OCI-LY3 (cell line): ENCODE measurements around the gene PML.

Source experiments
- CTCF ChIP-seq: fragments of 200-600, 300-600 bp; sonication (generic); IDR thresholded peaks from 2 replicates; pipeline ENCODE4 v1.5.1; 2014; ENCODE audit warnings: antibody characterized with exemption, low read length, low read depth
- EZH2phosphoT487 ChIP-seq: fragments of 200-600 bp; shearing (Covaris generic); IDR thresholded peaks from 2 replicates; pipeline ENCODE4 v1.6.1; 2018; ENCODE audit warnings: antibody characterized with exemption, mixed run types, low read depth

DNA sequence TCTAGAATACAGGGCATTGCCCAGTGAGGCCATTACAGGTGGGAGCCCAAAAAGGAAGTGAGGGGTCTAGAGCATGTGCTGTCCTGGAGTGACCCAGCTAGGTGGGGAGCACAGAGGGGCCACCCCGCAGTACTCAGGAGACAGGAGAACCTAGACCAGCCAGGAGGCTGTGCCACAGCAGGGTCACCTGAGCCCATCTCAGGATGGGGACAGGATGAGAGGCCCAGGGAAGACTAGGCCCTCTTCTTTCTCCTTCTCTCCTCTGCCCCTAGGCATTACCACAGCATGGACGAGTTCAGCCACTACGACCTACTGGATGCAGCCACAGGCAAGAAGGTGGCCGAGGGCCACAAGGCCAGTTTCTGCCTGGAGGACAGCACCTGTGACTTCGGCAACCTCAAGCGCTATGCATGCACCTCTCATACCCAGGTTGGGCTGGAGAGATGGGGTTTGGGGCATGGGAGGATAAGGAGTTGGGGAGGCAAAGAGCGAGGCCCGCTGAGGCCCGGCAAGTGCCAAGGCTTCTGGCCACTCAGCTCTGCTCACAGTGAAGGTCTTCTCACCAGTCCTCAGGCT lies 47.6 kb upstream of the PML start:
- no peak for TF ChIP-seq CTCF
- no peak for TF ChIP-seq EZH2phosphoT487
